Tongue (tissue), 2 donors: ENCODE measurements around the gene MOCOS. TPM values are rescaled to one million over a fixed set of nuclear protein-coding genes. Genes with fewer than 3 reads are reported as not detected.
A peak's percentile ranks its signal among the peaks of the same experiment; 100 is the strongest.

Experiments
- DNase-seq: peaks from one replicate; pipeline ENCODE4 v3.0.0-alpha.2; 2015
- total RNA-seq: library from RNA; depleted of rRNA; stranded (reverse); fragments of >200 nt; gene quantifications from one replicate; pipeline ENCODE4 v1.2.3, GENCODE V29; 2014

The MOCOS gene
- total RNA-seq, 1 donor from 2014 or later, result 0.31 TPM

DNA sequence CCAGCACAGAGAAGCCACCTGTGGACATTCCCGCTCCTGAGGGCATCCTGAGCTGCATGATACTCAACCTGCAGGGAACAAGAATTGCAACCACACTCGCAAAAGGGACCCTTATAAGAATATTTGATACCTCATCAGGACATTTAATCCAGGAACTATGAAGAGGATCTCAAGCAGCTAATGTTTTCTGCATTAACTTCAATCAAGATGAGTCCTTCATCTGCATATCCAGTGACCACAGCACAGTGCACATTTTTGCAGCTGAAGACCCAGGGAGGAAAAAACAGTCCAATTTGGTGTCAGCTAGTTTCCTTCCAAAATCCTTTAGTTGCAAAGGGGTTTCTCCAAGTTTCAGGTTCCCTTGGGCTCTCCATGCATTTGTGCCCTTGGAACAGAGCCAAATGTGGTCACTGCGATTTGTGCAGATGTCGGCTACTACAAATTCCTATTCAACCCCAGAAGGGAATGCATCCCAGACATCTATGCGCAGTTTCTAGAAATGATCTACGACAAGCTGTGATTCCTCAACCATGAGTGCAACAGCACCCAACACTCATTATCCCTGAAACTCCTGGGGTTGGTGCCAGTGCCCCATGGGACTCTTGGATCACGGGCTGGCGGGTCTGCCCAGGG lies 86.9 kb downstream of the MOCOS start:
- DNase-seq, result no peak

DNA sequence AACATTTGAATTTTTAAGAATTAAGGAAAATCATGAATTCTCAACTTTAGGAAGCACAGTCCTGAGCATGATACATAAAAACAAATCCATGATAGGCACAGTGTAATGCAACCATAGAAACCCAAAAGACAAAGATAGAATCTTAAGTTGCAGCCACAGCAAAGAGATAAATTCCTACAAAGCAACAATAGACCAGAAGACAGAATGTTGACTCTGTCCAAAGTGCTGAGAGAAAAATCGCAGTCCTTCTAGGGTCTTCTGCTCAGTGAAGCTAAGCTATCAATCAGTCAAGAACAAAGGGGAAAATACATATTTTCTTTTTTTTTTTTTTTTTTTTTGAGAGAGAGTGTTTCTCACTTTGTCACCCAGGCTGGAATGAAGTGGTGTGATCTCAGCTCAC lies 88.3 kb downstream of the MOCOS start:
- no peak for DNase-seq

DNA sequence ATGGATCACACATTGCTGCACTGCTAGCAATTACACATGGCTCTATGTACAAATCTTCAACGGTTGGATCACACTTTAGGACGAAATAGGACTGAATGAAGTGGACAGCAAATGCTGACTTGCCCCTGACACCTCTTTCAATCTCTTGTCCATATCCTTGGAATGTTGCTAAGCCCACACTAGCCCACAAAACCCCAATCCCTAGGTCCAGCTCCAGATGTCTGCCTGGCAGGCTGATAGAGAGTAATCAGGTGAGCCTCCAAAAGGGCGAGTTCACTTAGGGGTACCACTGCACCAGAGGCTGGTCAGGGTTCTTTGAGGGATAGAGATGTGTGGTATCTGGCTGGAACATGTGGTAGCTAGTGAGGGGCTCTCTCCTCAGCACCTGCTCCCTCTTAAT lies 91.7 kb downstream of the MOCOS start:
- DNase-seq, result no peak

DNA sequence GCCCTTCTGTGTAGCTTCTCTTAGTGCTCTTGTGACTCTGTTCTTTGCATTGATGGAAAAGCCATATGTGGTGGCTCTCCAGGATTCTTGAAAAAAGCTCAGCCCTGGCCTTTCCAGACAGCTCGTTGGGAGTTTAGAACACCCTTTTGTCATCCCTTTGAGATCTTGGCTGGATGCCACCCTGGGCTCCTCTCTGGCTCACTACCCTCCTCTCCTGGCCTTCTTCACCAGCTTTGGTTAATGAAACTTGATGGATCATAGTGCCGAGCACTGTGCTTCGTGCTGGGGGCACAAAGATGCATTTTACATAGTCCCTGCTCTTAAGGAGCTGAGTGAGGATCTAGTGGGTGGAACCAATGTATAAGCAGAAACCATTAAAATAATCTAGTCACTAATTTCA lies 94.6 kb downstream of the MOCOS start:
- DNase-seq, result no peak

DNA sequence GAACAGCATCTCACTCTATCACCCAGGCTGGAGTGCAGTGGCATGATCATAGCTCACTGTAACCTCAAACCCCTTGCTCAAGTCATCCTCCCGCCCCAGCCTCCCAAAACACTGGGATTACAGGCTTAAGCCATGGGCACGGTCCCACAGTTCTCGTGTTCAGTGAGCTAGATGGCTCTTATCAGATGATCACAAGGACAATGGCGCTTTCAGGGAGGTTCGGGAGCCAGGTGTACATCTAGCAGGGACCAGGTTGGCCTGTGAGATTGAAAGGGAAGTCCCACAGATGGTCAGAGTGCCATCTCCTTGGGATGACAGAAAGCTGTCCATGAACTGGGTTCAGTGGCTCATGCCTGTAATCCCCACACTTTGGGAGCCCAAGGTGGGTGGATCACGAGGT lies 96.2 kb downstream of the MOCOS start:
- no peak for DNase-seq

DNA sequence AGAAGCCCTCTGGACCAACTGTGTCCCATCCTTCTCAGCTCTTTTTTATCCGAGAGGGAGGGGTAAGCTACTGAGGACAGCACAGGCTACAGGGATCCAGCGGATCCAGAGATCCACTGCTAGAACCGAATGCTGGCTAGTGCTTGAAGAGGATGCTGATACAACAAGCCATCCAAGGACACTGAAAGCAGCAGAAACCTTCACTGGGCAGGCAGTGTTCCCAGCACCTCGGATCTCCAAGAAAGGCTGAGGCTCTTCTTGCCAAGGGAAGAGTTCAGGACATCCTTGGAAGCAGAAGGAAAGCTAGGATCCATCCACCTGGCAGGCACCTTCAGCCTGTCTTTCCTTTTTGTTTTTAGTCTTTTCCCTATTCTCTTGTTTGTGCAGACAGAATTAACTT lies 97.0 kb downstream of the MOCOS start:
- DNase-seq, result no peak

DNA sequence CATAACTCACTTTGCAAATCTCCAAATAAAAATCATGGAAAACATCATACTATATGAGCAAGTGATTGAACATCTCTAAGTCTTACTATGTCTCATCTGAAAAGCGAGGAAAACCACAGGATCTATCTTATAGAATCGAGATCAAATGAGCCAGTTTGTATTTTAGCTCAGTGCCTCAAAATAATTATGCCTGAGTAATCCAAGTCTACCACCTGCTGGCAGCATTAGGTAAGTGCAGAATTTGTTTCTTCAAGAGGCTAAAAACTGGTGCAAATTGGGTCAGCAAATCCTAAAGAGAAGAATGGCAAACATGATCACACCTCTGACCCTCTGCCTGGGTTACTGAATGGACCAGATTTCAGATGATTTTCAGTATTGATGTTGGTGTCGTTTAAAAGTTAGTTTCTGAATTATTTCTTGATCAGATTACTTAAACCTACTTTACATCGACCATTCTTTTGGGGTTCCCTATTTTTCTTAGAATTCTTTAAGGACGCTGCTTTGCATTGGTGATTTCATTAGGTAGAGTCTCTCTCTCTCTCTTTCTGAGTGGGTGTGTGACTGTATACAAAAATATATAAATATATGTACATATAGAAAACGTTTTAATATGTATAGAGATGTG lies 97.5 kb downstream of the MOCOS start:
- peak; percentile 86 for DNase-seq

DNA sequence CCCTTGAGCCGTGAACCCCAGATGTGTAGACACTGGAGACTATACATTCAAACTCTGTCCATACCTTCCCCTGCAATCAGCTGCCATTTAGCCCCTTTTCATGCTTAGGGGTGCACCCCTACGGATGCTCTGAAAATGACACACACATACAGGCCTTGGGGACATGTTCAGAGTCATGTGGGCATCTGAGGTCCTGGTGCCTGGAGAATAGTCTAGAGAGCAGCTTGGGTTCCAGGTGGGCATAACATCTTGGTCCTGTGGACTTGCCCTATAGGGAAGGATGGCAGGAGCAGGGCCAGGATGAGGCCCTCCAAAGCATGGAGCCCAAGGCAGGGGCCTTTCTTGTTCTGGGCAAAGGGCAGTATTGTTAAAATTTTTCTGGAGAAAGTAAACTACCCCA lies 100.4 kb downstream of the MOCOS start:
- DNase-seq, result no peak

DNA sequence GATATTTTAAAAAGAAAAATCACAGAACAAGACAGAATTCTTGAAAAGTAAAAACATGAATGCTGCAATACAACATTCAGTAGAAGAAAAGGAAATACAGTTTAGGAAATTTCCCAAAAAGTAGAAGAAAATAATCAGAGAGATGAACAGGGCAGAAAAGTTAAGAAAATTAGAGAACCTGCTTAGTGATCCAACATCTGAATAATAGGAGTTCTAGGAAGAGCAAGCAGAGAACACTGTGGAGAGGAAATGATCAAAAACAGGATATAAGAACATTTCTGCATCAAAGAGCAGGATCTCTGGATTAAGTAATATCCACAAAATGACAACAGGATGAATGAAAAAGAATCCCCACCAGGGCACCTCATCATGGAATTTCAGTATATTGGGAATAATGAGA lies 101.4 kb downstream of the MOCOS start:
- DNase-seq, result no peak

DNA sequence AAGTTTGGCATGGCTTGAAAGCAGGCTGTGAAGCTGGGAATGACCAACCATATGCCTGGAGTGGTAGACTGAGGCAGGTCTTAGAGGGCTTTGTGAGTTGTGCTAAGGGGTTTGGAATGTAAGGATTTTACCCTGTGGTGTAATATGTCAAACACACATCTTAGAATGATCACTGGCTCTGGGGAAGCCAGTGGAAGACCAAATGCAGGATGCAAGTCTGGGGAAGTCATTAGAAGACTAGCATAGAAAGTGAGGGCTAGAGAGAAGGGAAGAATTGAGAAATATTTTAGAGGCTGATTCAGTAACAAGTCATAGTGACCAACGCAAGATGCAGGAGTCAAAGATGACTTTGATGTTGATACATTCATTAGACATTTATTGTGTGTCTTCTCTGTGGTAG lies 106.7 kb downstream of the MOCOS start:
- no peak for DNase-seq

DNA sequence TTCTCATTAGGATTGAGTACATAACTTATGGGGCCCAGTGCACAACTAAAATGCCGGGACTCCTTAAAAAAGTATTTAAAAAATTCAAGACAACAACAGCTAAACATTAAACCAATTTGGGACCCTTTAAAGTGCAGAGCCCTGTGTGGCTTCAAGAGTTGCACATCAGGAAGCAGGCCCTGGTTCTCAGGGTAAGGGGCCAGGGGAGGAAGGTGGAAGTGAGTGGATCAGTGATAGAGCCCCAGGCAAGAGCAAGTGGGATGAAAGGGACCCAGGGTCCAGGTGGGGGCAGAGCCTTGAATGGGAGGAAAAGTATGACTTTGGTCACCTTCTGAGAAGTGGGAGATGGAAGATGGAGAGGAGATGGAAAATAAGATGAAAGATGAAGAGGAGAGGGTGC lies 107.9 kb downstream of the MOCOS start:
- no peak for DNase-seq

DNA sequence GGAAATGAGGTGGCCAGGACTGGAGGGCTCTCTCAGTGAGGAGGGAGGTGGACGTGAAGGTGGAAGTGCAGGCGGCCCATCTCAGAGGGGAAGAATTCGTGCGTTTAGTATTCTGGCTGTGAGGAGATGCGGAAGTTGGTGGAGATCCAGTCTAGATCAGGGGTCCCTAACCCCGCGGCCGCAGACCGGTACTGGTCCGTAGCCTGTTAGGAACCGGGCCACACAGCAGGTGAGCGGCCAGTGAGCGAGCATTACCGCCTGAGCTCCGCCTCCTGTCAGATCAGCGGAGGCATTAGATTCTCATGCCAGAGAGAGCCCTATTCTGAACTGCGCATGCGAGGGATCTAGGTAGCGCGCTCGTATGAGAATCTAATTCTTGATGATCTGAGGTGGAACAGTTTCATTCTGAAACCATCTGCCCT lies 108.6 kb downstream of the MOCOS start:
- DNase-seq, result no peak

DNA sequence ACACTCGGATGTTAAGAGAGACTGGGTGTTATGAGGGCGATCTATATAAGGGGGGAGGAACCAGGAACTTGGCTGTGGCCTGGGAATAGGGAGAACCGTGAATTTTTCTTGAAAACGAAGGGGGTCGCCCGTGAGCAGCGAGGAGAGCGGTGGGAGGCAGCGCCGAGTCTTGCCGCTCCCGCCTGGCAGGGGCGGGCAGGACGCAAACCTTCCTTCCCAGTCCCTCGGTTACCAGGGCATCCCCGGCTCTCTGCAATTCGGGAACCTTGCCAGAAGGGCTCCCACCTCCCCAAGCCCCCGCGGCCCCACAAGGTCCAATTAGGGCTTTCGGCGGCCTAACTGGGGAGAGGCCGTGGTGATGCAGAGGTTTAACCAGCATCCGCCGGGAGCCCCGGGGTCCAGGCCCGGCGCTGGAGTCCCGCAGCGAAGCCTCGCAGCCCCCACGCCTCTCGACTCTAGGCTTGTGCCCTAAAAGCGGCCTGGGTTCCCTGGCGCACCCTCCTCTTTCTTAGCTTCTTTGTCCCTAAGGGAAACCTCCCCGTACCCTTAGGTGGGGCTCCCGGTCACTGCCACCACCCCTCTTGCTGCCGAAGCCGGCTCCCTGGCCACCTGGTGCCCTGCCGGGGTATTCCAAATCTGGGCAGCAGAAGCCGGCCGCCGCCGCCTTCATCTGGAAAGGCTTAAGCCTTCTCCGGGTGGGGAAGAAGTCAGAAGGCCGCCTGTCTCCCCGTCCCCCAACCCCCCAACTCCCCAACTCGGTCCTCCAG lies 109.5 kb downstream of the MOCOS start:
- DNase-seq, result peak; percentile 82

DNA sequence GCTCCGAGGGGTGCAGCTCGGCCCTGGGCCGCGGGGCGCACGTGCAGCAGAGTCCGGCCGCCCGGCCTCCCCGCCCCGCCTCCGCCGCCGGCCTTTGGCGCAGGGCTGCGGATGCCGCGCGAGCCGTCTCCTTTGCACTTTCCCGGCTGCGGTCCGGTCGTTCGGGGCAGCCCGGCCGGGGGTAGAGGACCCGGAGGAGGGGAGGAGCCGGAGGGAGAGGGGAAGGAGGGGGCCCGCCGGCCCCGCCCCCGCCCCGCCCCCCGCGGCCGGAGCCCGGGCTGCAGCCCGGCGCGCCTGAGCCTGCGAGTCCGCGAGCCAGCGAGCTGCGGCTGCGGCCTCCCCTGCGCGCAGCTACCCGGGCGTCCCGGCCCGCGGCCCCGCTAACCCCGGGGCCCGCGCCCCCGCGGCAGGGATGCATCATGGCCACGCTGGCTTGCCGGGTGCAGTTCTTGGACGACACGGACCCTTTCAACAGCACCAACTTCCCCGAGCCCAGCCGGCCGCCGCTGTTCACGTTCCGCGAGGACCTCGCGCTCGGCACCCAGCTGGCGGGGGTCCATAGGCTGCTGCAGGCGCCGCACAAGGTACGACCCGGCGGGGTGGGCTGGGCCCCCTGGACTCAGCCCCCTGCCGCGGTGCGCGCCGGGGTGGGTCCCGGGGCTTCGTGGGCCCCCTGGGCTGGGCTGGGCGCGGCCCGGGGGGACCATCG lies 110.3 kb downstream of the MOCOS start, which contains the start of gene FHOD3:
TSS of gene FHOD3 (plus strand) at position 297 of the 709 bp plus-strand sequence. CDS start at position 420, 123 bp downstream.
- peak; percentile 80 for DNase-seq

DNA sequence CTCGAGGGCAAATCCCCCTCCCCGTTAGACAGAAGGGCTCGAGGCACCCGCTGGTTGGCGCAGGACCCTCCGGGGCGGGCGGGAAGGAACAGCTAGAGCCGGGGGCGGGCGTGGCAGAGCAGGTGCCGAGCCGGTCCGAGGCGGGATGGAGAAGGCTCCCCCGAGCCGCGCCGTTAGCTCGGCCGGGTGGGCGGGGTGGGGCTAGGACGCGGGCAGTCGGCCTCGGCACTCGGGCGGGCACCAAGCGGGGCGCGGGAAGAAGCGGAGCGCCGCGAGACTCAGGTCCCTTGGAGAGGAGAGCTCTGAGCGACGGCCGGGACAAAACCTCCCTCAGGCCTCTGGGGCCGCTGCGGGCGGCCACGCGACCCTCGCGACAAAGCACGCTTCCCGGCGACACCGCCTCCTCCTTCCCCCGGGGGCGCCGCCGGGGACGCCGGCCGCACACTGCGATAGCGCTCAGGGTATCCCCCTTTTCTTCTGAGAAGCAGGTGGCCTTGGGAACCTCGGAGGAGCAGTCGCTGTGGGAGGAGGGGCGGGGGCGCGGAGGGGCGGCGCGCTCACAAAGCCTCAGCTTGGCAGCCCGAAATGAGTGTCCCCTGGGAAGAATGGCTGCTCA lies 110.9 kb downstream of the MOCOS start:
- peak; percentile 33 for DNase-seq

DNA sequence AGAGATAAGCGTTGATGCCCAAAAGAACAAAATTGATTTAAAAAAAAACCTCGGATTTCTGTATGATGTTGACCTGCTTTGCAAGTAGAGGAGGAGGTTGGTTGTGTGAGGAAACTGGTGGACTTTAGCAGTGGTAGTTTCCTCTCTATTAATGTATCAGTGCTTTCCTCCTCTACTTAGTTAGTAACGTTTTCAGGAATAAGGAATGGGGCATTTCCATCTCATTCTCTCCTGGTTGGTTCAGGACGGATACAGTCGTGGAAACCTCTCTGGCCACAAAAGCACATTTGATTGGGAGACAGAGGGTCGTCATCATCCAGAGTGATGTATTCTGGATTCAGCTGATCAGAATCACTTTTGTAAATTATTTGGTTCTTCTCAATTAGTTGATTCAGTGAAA lies 111.7 kb downstream of the MOCOS start:
- DNase-seq, result no peak

DNA sequence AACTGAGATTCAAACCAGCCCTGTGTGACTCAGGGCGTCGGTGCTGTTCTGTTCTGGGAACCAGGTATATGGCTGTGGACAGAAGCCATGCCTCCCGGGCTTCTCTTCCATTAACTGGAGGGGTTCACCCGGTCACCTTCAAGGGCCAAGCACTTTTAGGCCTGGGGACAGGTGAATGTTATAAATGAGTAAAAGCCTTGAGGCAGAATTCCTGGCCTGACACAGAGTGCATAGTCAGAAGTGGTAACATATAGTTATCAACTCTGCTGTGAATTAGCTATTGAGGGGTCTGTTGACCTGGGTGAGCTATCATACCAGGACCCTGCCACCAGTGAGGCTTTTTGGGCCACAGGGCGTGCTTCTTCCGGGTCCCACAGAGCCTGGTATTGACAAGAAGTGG lies 112.9 kb downstream of the MOCOS start:
- DNase-seq, result no peak

DNA sequence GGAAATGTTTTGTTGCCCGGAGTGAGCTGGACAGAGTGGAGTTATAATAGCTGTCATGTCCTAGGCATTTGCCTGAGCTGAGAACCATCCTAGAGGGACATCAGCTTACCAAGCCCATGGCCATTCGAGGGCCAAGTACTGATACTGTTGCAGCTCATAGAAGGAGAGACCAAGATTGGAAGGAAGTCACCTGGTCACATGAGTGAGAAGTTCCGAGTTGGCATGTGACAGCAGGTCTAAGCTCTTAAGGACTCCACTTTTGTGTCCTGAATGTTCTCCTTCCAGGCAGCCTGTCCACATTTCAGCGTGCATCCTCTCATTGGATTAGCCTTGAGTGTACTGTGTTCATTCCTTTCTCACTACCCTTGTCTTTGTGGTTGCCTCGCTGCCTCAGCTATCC lies 114.6 kb downstream of the MOCOS start:
- DNase-seq, result no peak

DNA sequence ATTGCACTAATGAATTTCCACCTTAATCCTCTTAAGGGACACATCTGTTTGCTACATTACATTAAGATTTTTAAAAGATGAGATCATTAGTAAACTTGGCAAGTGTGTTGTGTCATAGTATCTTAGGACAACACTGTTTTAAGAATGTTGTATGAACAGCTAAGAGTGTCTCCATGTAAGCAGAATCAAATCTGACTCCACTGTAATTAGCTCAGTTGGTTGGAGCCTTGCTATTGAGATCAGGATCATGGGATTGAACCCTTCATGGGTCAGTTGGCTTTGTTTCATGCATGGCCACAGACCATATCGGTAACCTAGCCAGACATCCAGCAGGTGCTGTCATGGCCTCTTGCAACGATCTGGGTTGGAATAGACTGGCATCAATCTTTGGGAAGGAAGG lies 115.4 kb downstream of the MOCOS start:
- no peak for DNase-seq

DNA sequence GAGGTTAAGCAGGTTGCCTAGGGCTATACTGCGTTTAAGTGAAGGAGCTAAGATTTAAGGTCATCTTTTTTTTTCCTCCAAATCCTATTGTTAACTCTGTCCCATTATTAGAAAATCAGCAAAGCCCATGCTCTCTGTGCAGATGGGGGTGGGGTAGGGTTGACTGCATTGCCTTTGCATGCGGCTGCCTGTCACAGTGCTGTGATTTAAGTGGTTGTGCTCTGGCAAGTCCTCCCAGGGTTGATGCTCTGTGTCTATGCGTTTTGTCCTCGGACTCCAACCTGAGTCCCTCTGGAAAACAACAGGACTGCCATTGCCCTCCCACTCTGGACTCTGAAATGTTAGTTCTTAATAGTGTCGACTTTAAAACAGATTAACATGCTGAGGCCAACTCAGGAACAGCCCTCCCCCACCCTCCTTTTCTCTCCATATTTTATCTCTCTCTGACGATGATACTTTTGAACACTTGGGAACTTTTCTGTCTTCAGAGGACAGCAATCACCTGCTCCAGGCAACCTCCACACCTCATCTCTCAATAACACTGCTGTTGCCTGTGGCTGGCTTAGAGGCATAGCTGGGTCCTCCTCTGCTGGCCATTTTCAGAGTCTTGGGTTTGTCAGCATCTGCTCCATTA lies 116.0 kb downstream of the MOCOS start:
- DNase-seq, result no peak

DNA sequence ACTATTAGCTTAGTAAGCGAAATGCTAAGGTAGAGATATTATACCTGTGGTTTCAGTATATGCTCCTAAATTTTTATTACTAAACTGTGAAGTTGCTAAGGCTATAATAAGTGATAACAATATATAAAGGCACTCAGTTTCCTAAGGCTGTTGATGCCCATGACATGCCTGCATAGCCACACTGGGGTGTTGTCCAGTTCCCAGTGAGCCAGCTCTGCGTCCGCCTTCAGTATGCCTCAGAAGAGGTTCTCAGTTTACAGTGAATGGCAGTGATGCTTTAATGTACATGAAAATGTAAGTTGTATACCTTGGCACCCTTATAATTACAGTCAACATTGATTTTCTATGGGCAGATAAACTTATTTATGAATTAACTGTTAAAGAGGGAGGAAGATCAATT lies 117.4 kb downstream of the MOCOS start:
- no peak for DNase-seq

DNA sequence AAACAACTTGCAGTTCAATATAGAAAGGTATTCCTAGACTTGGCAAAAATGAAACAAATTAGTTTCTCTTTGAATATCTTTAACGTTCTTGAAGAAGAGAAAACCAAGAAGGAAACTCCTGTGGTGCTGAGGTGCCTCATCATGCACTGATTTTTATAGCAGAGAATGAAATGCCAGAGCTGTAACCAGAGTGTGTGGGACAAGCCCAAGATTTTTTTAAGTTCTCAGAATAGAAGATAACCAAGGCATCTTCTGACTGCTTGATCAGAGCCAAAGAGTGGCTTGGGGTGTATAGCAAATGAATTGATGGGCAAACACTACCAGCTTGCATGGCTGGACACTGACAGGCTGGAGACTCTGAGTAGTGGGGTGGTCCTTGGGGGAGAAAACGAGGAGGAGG lies 118.1 kb downstream of the MOCOS start:
- no peak for DNase-seq
